Cardiac fibroblast (primary cell): ENCODE results near the gene ESYT2.

Experiments
- DNase-seq, 2 donors: peaks; one replicate each; pipeline versions ENCODE4 v3.0.0 to v3.0.0-alpha.2; 2010; ENCODE audit warnings: low read depth in 2 of 2
- H3K4me3 ChIP-seq, 2 donors: replicated peaks in 1 of 2; 1 replicate in 1 of 2; 2 replicates in 1 of 2; pipeline ENCODE4 v1.5.1; 2011; ENCODE audit warnings: low read depth in 2 of 2, low read length in 2 of 2, mild to moderate bottlenecking in 2 of 2, moderate library complexity in 1 of 2
- CTCF ChIP-seq: IDR thresholded peaks from one replicate; pipeline ENCODE4 v1.5.1; 2011; ENCODE audit warnings: low read depth, mild to moderate bottlenecking, low read length, inconsistent platforms

The ESYT2 gene

GRCh38 chr7:158820656-158821055 is 8.7 kb downstream of the ESYT2 start:
- peak; percentile 24 to 60 for DNase-seq
- H3K4me3 ChIP-seq = no peak overlapping the region
- no peak for TF ChIP-seq CTCF

DNA sequence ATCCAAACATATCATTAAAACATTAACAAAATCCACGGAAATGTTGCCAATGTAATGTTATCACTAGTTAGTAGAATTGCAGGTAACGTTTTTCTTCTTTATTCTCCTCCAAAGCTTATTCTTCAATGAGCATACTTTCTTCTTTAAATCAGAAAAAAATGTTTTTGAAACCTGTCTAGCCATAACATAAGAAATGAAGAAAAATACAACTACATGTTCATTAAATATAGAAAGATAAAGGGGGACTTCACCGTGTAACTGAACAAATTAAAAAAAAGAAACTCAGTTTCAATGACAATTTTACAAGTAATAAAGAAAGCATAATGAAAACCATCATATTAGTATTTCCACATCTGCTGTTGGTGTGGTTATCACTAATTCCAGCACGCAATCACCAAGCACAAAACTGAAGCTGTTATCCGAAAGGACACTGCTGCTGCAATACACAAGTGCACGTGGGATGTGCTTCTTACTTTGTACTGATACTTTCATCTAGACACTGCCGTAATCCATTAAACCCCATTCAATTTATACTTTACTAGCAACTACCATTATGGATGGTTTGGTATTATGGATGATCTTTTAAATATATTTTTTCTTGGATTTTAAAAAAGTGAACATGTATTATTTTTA is 9.6 kb downstream of the ESYT2 start:
- no peak for TF ChIP-seq CTCF
- H3K4me3 ChIP-seq = no peak overlapping the region
- peak; percentile 26 to 55 for DNase-seq

GRCh38 chr7:158818325-158819213 is 10.7 kb downstream of the ESYT2 start:
- H3K4me3 ChIP-seq = peak overlapping the region; percentile 26 to 42
- TF ChIP-seq CTCF = no peak
- DNase-seq = peak; percentile 97 to 99

GRCh38 chr7:158816995-158817394 is 12.3 kb downstream of the ESYT2 start:
- H3K4me3 ChIP-seq = no peak overlapping the region
- TF ChIP-seq CTCF = no peak
- DNase-seq = no peak

DNA sequence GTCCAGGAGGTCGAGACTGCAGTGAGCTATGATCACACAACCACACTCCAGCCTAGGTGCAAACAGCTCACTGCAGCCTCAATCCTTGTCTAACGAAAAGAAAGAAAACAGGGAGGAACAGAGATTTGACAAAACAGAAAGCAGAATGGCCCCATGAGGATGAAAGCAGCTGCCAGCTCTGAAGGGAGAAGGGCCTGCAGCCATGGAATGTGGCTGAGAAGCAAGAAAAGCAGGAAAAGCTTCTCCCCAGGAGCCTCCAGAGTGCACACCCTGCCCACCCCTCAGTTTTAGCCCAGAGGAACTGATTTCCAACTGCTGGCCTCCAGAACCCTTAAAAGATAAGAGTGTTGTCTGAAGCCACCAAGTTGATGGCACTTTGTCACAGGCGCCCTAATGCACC is 13.0 kb downstream of the ESYT2 start:
- H3K4me3 ChIP-seq = no peak overlapping the region
- no peak for TF ChIP-seq CTCF
- peak; percentile 14 to 53 for DNase-seq

- H3K4me3 ChIP-seq = no peak overlapping the region
- DNase-seq = no peak
- TF ChIP-seq CTCF = no peak
Measured at GRCh38 chr7:158815800-158816128, 13.5 kb downstream of the ESYT2 start.
